Uterus (tissue), 2 donors: ENCODE measurements around the gene TXNDC9.
"Not testable (repeated sequence)": the region's sequence is repeated elsewhere in the genome, so short reads cannot be mapped to it uniquely, and the experiment has no call there.

Source experiments
- POLR2A ChIP-seq, 2 donors: fragments of 450-650 bp; IDR thresholded peaks; one replicate each; pipeline ENCODE4 v1.6.1; 2016; ENCODE audit warnings: antibody characterized with exemption in 2 of 2, mild to moderate bottlenecking in 1 of 2, moderate library complexity in 1 of 2
- TF ChIP-seq, protein P1 (sequence below), 4 experiments: fragments of 200-600 bp in 2 of 4; fragments of 450-650 bp in 2 of 4; sonication (generic) in 2 of 4; IDR thresholded peaks; one replicate each; pipeline ENCODE4 v1.5.1; 2016 to 2019; ENCODE audit warnings: antibody characterized with exemption in 4 of 4, mild to moderate bottlenecking in 2 of 4, moderate library complexity in 1 of 4

DNA sequence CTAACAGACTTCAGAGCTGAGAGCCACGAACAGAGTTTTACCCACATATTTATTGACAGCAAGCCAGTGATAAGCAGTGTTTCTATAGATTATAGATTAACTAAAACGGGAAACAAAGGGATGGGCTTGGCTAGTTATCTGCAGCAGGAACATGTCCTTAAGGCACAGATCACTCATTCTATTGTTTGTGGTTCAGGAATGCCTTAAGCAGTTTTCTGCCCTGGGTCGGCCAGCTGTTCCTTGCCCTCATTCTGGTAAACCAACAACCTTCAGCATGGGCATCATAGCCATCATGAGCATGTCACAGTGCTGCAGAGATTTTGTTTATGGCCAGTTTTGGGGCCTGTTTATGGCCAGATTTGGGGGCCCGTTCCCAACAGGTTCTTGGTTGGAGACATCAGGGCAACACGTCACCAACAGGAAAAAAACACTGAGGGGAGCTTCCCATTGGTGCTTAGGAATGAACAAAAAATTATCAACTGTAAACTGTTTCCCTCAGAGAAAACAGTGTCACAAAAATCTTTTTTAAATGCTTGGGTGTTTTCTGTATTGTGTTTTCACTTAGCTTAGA is 57.9 kb downstream of the TXNDC9 start:
- not testable (repeated sequence) for TF ChIP-seq POLR2A (IDR thresholded peaks at IDR 0.05)
- TF ChIP-seq, protein P1, sequence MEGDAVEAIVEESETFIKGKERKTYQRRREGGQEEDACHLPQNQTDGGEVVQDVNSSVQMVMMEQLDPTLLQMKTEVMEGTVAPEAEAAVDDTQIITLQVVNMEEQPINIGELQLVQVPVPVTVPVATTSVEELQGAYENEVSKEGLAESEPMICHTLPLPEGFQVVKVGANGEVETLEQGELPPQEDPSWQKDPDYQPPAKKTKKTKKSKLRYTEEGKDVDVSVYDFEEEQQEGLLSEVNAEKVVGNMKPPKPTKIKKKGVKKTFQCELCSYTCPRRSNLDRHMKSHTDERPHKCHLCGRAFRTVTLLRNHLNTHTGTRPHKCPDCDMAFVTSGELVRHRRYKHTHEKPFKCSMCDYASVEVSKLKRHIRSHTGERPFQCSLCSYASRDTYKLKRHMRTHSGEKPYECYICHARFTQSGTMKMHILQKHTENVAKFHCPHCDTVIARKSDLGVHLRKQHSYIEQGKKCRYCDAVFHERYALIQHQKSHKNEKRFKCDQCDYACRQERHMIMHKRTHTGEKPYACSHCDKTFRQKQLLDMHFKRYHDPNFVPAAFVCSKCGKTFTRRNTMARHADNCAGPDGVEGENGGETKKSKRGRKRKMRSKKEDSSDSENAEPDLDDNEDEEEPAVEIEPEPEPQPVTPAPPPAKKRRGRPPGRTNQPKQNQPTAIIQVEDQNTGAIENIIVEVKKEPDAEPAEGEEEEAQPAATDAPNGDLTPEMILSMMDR (IDR thresholded peaks at IDR 0.05): not testable (repeated sequence)
